Smooth muscle cell (in vitro differentiated cells): Measurements from ENCODE around the gene CKLF. TPM values are rescaled to one million over a fixed set of nuclear protein-coding genes. Genes with fewer than 3 reads are reported as not detected.

ENCODE experiments used
- DNase-seq: peaks from one replicate; lab custom pipeline; 2025; ENCODE audit not compliant: unreplicated experiment; lab: John Stamatoyannopoulos, UW
- H2AFZ ChIP-seq: fragments of 200-600 bp; sonication (generic); 2 replicates; pipeline ENCODE4 v1.6.0; 2016; ENCODE audit warnings: antibody characterized with exemption, low read depth, mild to moderate bottlenecking
- H3F3A ChIP-seq: fragments of 200-600 bp; sonication (generic); 2 replicates; pipeline ENCODE4 v1.6.0; 2017; ENCODE audit warnings: antibody characterized with exemption, low read depth
- H3K27ac ChIP-seq: fragments of 200-600 bp; sonication (generic); 2 replicates; pipeline ENCODE4 v1.5.1; 2016; ENCODE audit warnings: low read depth, mild to moderate bottlenecking
- H3K27me3 ChIP-seq: fragments of 200-600 bp; sonication (generic); 2 replicates; pipeline ENCODE4 v1.6.1; 2016; ENCODE audit warnings: low read depth, mild to moderate bottlenecking
- H3K36me3 ChIP-seq: fragments of 200-600 bp; sonication (generic); 2 replicates; pipeline ENCODE4 v1.5.1; 2016; ENCODE audit warnings: low read depth
- H3K4me1 ChIP-seq: fragments of 200-600 bp; sonication (generic); 2 replicates; pipeline ENCODE4 v1.5.1; 2016; ENCODE audit warnings: low read depth
- H3K4me2 ChIP-seq: fragments of 200-600 bp; sonication (generic); 2 replicates; pipeline ENCODE4 v1.6.0; 2016; ENCODE audit warnings: mild to moderate bottlenecking
- H3K4me3 ChIP-seq: fragments of 200-600 bp; sonication (generic); 2 replicates; pipeline ENCODE4 v1.5.1; 2016; ENCODE audit warnings: mild to moderate bottlenecking
- H3K79me2 ChIP-seq: fragments of 200-600 bp; sonication (generic); 2 replicates; pipeline ENCODE4 v1.6.0; 2016; ENCODE audit warnings: low read depth, mild to moderate bottlenecking
- H3K9ac ChIP-seq: fragments of 200-600 bp; sonication (generic); 2 replicates; pipeline ENCODE4 v1.6.0; 2016; ENCODE audit warnings: low read depth
- H3K9me3 ChIP-seq: fragments of 200-600 bp; sonication (generic); replicated peaks from 2 replicates; pipeline ENCODE4 v1.5.1; 2016; ENCODE audit warnings: low read depth
- H4K20me1 ChIP-seq: fragments of 200-600 bp; sonication (generic); 2 replicates; pipeline ENCODE4 v1.6.0; 2016; ENCODE audit warnings: low read depth
- WGBS: methylation state at CpG from one replicate; pipeline ENCODE4 v1.1.7; 2016; ENCODE audit warnings: low lambda C conversion rate; 5-methylcytosine and 5-hydroxymethylcytosine counted together
- polyA plus RNA-seq: library from polyadenylated mRNA; unstranded; fragments of >200 nt; fragmentation: Nextera tagmentation; extraction: Ambion mirVana; gene quantifications from 2 replicates; pipeline ENCODE4 v1.2.1, GENCODE V29; 2016
- total RNA-seq: library from RNA; depleted of rRNA; stranded (reverse); fragments of >200 nt; gene quantifications from 2 replicates; pipeline ENCODE4 v1.2.3, GENCODE V29; 2014
- TF ChIP-seq, protein P1 (sequence below): fragments of 200-600 bp; sonication (generic); IDR thresholded peaks from 2 replicates; pipeline ENCODE4 v1.5.1; 2017; ENCODE audit warnings: borderline replicate concordance, mild to moderate bottlenecking, antibody characterized with exemption; ENCODE audit not compliant: insufficient read depth, poor library complexity, severe bottlenecking

Gene CKLF
- total and polyA plus RNA-seq, 2 experiments from 2014 or later: 61.5 to 78.1 TPM

DNA sequence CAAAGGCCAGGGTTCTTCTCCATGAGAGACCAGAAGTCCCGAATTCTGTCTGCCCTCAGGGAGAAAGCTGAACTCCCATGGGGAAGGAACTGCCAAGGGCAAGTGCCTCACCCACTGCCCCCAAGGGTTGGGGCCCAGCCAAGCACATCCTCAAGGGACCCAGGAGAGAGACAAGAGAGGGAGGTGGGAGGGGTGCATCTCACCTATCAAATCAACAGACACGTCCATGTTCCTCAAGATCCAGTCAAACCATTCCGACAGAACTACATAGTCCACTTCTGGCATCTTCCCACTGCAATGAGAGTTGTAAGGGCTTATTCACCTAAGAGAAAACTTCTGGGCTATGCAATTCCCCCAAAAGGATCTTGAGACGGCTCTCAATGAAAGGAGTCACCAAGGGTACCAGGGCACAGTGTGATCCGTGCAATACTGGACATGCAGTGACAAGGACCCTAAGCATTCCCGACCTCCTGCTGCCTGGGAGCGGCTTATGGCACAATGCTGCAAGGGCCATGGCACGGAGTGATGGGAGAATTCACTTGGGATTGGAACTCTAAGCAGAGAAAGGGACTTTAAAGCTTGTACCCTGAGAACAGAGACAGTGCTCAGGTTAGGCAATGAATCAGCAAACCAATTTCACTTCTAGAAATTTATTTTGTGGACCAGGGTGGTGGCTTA, 34.7 kb upstream of the CKLF start:
- Histone ChIP-seq H3K79me2 (no peaks in the 10 kb centered on the region), H3K36me3 (no peaks in the 10 kb centered on the region), H3K27me3 (no peaks in the 10 kb centered on the region), H3F3A (peaks cover 8% of the 10 kb centered on the region), H3K9ac (peak overlapping the region; percentile 87), H4K20me1 (no peaks in the 10 kb centered on the region), H3K9me3 (no peaks in the 10 kb centered on the region), H3K27ac (peak overlapping the region; percentile 97), H3K4me3 (no peak overlapping the region), H3K4me1 (peaks cover 17% of the 10 kb centered on the region), H2AFZ (no peak overlapping the region), H3K4me2 (peak overlapping the region; percentile 71)
- 96% methylated on average over 8 of the region's 8 CpGs for WGBS
- TF ChIP-seq, protein P1, sequence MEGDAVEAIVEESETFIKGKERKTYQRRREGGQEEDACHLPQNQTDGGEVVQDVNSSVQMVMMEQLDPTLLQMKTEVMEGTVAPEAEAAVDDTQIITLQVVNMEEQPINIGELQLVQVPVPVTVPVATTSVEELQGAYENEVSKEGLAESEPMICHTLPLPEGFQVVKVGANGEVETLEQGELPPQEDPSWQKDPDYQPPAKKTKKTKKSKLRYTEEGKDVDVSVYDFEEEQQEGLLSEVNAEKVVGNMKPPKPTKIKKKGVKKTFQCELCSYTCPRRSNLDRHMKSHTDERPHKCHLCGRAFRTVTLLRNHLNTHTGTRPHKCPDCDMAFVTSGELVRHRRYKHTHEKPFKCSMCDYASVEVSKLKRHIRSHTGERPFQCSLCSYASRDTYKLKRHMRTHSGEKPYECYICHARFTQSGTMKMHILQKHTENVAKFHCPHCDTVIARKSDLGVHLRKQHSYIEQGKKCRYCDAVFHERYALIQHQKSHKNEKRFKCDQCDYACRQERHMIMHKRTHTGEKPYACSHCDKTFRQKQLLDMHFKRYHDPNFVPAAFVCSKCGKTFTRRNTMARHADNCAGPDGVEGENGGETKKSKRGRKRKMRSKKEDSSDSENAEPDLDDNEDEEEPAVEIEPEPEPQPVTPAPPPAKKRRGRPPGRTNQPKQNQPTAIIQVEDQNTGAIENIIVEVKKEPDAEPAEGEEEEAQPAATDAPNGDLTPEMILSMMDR: no peak
- no peak for DNase-seq

DNA sequence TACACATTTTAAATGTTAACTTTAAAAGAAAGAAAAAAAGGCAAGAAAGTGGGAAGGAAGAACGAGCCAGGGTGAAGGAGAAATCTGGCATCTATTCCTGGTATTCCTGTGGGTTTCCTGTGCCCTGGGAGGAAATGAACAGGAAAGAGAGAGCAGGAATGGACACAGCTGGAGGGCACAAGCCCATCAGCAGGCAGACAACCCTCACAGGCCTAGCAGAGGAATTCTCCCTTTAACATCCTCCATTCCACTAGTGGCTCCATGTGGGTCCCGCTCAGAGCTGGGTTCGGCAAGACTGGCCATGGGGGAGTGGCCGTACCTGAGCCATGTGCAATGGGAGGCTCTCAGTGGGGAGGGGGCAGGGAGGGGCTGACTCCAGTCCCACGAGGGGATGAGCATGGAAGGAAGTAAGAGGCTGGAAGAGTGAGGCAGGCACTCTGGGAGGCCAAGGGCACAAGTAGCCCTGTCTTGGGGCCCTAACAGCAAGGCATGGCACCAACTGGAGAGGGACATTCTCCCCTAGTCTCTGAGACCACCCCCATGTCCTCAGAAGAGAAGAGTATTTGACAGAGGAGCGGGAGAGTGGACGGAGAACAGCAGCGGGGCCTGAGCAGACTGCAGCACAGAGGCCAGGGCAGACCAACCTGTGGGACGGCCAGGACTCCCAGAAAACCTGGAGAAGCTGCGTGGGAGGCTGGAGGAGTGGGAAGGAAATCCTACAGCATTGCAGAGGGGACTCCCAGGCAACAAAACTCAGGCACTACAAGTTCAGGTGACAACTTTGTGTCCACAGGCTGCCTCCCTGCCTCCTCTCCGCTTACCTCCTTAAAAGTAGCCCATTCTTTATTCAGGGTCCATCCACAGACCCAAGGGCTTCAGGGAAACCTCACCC, 32.6 kb upstream of the CKLF start:
- no peak for DNase-seq
- H3K9ac ChIP-seq: no peak overlapping the region
- TF ChIP-seq, protein P1: no peak

DNA sequence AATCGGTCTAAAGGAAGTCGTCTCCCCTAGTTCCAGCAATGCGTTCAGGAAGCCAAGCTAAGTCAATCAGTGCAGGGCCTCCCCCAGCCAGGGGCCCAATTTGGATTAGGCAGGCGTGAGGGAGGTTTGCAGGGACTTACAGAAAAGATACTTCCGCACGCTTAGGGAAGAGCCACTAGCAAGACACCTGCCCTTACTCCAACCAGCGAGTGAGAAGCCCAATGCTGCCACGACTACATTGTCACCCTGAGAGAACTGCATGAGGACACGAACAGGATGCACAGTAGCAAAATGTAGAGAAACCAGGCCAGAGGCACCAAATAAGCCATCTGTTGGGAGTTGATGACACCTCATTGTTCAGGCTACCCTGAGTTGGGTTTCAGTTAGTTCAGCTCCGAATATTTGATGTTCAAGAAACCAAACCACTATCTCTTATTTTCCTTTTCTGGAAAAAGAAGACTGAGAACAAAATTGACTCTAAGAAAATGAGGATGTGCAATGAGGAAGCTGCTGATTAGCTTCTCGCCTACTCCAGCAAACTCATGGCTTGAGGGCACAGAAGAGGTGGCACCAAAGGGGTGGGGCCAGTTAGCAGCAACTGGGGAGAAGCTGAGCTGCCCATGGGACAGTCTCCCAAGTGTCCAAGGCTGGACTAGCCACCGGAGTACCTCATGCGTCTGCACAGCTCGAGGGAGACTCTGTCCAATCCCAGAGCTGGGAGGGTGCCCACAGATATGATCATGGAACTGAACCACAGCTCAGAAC, 31.8 kb upstream of the CKLF start:
- H3K9ac ChIP-seq: no peak overlapping the region
- H3K9me3 ChIP-seq: no peaks in the 10 kb centered on the region
- H2AFZ ChIP-seq: no peak overlapping the region

More for the DNA sequence above, 32.6 kb upstream of the CKLF start:
- WGBS: 90% methylated on average over 11 of the region's 11 CpGs
- Histone ChIP-seq H2AFZ (no peak overlapping the region), H3K36me3 (no peaks in the 10 kb centered on the region), H3K4me1 (peaks cover 17% of the 10 kb centered on the region), H3K4me3 (no peak overlapping the region), H3F3A (peaks cover 8% of the 10 kb centered on the region), H4K20me1 (no peaks in the 10 kb centered on the region), H3K27ac (no peak overlapping the region), H3K4me2 (no peak overlapping the region), H3K27me3 (no peaks in the 10 kb centered on the region), H3K79me2 (no peaks in the 10 kb centered on the region), H3K9me3 (no peaks in the 10 kb centered on the region)

More for the DNA sequence above, 31.8 kb upstream of the CKLF start:
- Histone ChIP-seq H3F3A (peaks cover 8% of the 10 kb centered on the region), H3K79me2 (no peaks in the 10 kb centered on the region), H3K4me1 (peaks cover 21% of the 10 kb centered on the region), H3K4me2 (no peak overlapping the region), H3K36me3 (no peaks in the 10 kb centered on the region), H4K20me1 (no peaks in the 10 kb centered on the region), H3K27me3 (no peaks in the 10 kb centered on the region), H3K27ac (no peak overlapping the region), H3K4me3 (no peak overlapping the region)
- DNase-seq: no peak
- TF ChIP-seq, protein P1: no peak
- WGBS: 90% methylated on average over 14 of the region's 14 CpGs
